GM12892 (cell line): ENCODE data around the gene CBX2.

Experiments
- POLR2A ChIP-seq: IDR thresholded peaks from 2 replicates; pipeline ENCODE4 v1.6.1; 2011; ENCODE audit warnings: low read depth, low read length, control low read depth
- TAF1 ChIP-seq: IDR thresholded peaks from 2 replicates; pipeline ENCODE4 v1.6.1; 2011; ENCODE audit warnings: low read depth, mild to moderate bottlenecking, control low read depth, low read length, borderline replicate concordance

DNA sequence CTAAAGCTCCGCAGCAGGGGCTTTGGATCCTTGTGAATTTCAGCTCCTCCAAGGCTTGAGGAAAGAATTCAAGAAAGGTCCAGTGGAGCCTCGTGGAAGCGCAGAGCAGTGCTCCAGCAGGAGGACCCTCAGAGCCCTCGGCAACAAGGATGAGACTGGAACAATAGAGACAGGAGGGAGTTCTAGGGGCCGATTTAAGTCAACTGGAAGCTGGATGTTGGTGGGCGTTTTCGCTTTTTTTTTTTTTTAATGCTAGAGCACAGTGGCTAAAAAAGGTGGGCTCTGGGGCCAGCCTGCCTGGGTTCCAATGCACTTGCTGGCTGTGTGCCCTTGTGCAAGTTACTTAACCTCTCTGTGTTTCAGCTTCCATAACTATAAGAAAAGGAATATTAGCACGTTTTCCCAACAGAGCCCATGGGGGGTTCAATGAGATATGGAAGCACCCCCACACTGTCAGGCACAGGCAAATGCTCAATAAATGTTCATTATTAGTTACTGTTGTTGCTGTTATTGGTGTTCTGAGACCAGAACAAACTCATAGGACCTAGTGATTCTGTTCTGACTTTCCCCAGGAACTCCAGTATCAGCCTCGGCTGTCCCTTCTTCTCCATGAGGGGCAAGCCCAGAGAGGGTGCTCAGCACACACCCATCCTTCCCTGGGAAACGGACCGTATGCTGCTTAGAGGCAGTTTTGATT, 24.2 kb downstream of the CBX2 start:
- no peak for TF ChIP-seq POLR2A
- no peak for TF ChIP-seq TAF1
